ENCODE results near the gene BDH2.

Gene BDH2

GRCh38 chr4:103067841-103068547 is 31.6 kb downstream of the BDH2 start:
- H3K27me3 Mint-ChIP-seq: no peaks in the 10 kb centered on the region
- H3K4me3 Mint-ChIP-seq: no peak overlapping the region
- H3K9me3 Mint-ChIP-seq: no peaks in the 10 kb centered on the region
- H3K36me3 Mint-ChIP-seq (ENCODE audit: low read depth): peaks cover 48% of the 10 kb centered on the region
- H3K4me1 Mint-ChIP-seq (ENCODE audit: low read depth): peaks cover 27% of the 10 kb centered on the region
- H3K27ac Mint-ChIP-seq: no peak overlapping the region

- Mint-ChIP-seq H3K27me3 (no peaks in the 10 kb centered on the region), H3K27ac (no peak overlapping the region), H3K9me3 (no peaks in the 10 kb centered on the region), H3K36me3 (ENCODE audit: low read depth) (peaks cover 63% of the 10 kb centered on the region), H3K4me3 (no peak overlapping the region), H3K4me1 (ENCODE audit: low read depth) (no peaks in the 10 kb centered on the region)
These were observed 39.0 kb downstream of the BDH2 start for GRCh38 chr4:103060453-103061148.

- no peaks in the 10 kb centered on the region for H3K9me3 Mint-ChIP-seq
- no peaks in the 10 kb centered on the region for H3K27me3 Mint-ChIP-seq
- H3K36me3 Mint-ChIP-seq (ENCODE audit: low read depth): peaks cover 22% of the 10 kb centered on the region
- H3K4me3 Mint-ChIP-seq: no peak overlapping the region
- peaks cover 12% of the 10 kb centered on the region for H3K4me1 Mint-ChIP-seq (ENCODE audit: low read depth)
- H3K27ac Mint-ChIP-seq: no peak overlapping the region
These were observed 45.6 kb downstream of the BDH2 start for GRCh38 chr4:103054030-103054429.

- H3K9me3 Mint-ChIP-seq: no peaks in the 10 kb centered on the region
- peaks cover 35% of the 10 kb centered on the region for H3K36me3 Mint-ChIP-seq (ENCODE audit: low read depth)
- H3K4me1 Mint-ChIP-seq (ENCODE audit: low read depth): peaks cover 12% of the 10 kb centered on the region
- no peak overlapping the region for H3K27ac Mint-ChIP-seq
- H3K4me3 Mint-ChIP-seq: no peak overlapping the region
- no peaks in the 10 kb centered on the region for H3K27me3 Mint-ChIP-seq
These were observed 46.9 kb downstream of the BDH2 start for GRCh38 chr4:103052779-103053178.

- Mint-ChIP-seq H3K27ac (no peak overlapping the region), H3K4me1 (ENCODE audit: low read depth) (peaks cover 12% of the 10 kb centered on the region), H3K9me3 (no peaks in the 10 kb centered on the region), H3K27me3 (no peaks in the 10 kb centered on the region), H3K4me3 (no peak overlapping the region), H3K36me3 (ENCODE audit: low read depth) (peaks cover 39% of the 10 kb centered on the region)
These were observed 47.5 kb downstream of the BDH2 start for GRCh38 chr4:103052145-103052544.

- Mint-ChIP-seq H3K36me3 (ENCODE audit: low read depth) (peaks cover 45% of the 10 kb centered on the region), H3K27ac (peak overlapping the region; percentile 86), H3K4me3 (no peak overlapping the region), H3K9me3 (no peaks in the 10 kb centered on the region), H3K4me1 (ENCODE audit: low read depth) (peaks cover 17% of the 10 kb centered on the region), H3K27me3 (no peaks in the 10 kb centered on the region)
These were observed 48.7 kb downstream of the BDH2 start for GRCh38 chr4:103050736-103051436.

GRCh38 chr4:103046416-103047290 is 53.0 kb downstream of the BDH2 start:
- Mint-ChIP-seq H3K36me3 (ENCODE audit: low read depth) (peaks cover 61% of the 10 kb centered on the region), H3K27ac (no peak overlapping the region), H3K9me3 (no peaks in the 10 kb centered on the region), H3K4me3 (no peak overlapping the region), H3K27me3 (no peaks in the 10 kb centered on the region), H3K4me1 (ENCODE audit: low read depth) (peaks cover 15% of the 10 kb centered on the region)

GRCh38 chr4:103044183-103044582 is 55.5 kb downstream of the BDH2 start:
- peaks cover 71% of the 10 kb centered on the region for H3K36me3 Mint-ChIP-seq (ENCODE audit: low read depth)
- H3K4me3 Mint-ChIP-seq: no peak overlapping the region
- no peaks in the 10 kb centered on the region for H3K9me3 Mint-ChIP-seq
- H3K27ac Mint-ChIP-seq: no peak overlapping the region
- H3K27me3 Mint-ChIP-seq: no peaks in the 10 kb centered on the region
- H3K4me1 Mint-ChIP-seq (ENCODE audit: low read depth): peaks cover 4% of the 10 kb centered on the region

GRCh38 chr4:103036169-103036568 is 63.5 kb downstream of the BDH2 start:
- Mint-ChIP-seq H3K27me3 (no peaks in the 10 kb centered on the region), H3K9me3 (no peaks in the 10 kb centered on the region), H3K4me1 (ENCODE audit: low read depth) (no peaks in the 10 kb centered on the region), H3K4me3 (no peak overlapping the region), H3K36me3 (ENCODE audit: low read depth) (peaks cover 33% of the 10 kb centered on the region), H3K27ac (no peak overlapping the region)

- no peaks in the 10 kb centered on the region for H3K27me3 Mint-ChIP-seq
- no peaks in the 10 kb centered on the region for H3K9me3 Mint-ChIP-seq
- H3K36me3 Mint-ChIP-seq (ENCODE audit: low read depth): peaks cover 41% of the 10 kb centered on the region
- no peaks in the 10 kb centered on the region for H3K4me1 Mint-ChIP-seq (ENCODE audit: low read depth)
- no peak overlapping the region for H3K27ac Mint-ChIP-seq
- H3K4me3 Mint-ChIP-seq: no peak overlapping the region
These were observed 67.1 kb downstream of the BDH2 start for GRCh38 chr4:103032574-103032973.

- Mint-ChIP-seq H3K9me3 (no peaks in the 10 kb centered on the region), H3K36me3 (ENCODE audit: low read depth) (peaks cover 31% of the 10 kb centered on the region), H3K4me1 (ENCODE audit: low read depth) (peaks cover 6% of the 10 kb centered on the region), H3K27ac (no peak overlapping the region), H3K4me3 (no peak overlapping the region), H3K27me3 (no peaks in the 10 kb centered on the region)
These were observed 68.8 kb downstream of the BDH2 start for GRCh38 chr4:103030791-103031190.

GRCh38 chr4:103029300-103029699 is 70.3 kb downstream of the BDH2 start:
- H3K4me3 Mint-ChIP-seq: no peak overlapping the region
- H3K9me3 Mint-ChIP-seq: no peaks in the 10 kb centered on the region
- H3K4me1 Mint-ChIP-seq (ENCODE audit: low read depth): peaks cover 10% of the 10 kb centered on the region
- H3K27ac Mint-ChIP-seq: no peak overlapping the region
- peaks cover 31% of the 10 kb centered on the region for H3K36me3 Mint-ChIP-seq (ENCODE audit: low read depth)
- no peaks in the 10 kb centered on the region for H3K27me3 Mint-ChIP-seq
